GM12875 (cell line): ENCODE results near the gene IKZF2.

Source experiments
- H3K4me3 ChIP-seq: one replicate; pipeline ENCODE4 v1.5.1; 2011; ENCODE audit warnings: low read depth, low read length, control low read depth
- TF ChIP-seq, protein P1 (sequence below): IDR thresholded peaks from 2 replicates; pipeline ENCODE4 v1.5.1; 2011; ENCODE audit warnings: low read depth, mild to moderate bottlenecking, control low read depth, inconsistent platforms, low read length, moderate library complexity, borderline replicate concordance; ENCODE audit not compliant: insufficient read depth

IKZF2 gene

DNA sequence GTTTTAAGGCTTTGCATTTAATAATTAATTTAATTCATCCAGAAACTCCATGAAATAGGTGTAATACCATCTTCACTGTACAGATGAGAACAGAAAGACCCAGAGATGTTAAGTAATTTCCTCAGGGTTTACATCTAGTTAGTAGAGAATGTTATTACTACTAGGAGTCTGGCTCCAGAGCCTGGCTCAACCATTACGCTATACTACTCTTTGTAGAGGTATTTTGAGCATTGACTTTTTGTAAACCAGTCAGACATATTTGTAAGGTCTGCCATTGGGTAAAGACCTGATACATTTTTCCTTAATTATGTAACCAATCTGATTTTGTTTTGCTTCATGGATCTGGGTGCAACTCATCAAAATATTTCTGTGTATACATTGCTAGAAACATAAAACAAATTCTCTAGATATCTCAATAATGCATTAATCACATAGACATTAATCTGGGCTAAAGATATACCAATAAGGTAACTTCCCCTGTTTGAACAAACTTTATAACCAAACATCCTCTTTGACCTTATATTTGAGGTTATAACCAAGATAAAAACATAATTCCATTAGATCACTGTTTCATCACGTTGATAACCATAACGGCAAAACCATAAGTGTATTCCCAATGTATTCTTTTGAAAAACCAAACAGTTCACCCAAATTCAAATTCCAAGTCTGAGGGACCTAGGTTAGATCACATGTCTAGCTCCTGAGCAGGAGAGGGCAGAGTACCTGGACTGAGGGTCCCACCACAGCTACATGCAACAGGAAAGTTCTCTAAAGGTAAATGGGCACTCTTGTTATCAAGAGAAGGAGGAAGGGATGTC, 135.0 kb downstream of the IKZF2 start:
- peak overlapping the region; percentile 32 for H3K4me3 ChIP-seq
- TF ChIP-seq, protein P1, sequence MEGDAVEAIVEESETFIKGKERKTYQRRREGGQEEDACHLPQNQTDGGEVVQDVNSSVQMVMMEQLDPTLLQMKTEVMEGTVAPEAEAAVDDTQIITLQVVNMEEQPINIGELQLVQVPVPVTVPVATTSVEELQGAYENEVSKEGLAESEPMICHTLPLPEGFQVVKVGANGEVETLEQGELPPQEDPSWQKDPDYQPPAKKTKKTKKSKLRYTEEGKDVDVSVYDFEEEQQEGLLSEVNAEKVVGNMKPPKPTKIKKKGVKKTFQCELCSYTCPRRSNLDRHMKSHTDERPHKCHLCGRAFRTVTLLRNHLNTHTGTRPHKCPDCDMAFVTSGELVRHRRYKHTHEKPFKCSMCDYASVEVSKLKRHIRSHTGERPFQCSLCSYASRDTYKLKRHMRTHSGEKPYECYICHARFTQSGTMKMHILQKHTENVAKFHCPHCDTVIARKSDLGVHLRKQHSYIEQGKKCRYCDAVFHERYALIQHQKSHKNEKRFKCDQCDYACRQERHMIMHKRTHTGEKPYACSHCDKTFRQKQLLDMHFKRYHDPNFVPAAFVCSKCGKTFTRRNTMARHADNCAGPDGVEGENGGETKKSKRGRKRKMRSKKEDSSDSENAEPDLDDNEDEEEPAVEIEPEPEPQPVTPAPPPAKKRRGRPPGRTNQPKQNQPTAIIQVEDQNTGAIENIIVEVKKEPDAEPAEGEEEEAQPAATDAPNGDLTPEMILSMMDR, result no peak

DNA sequence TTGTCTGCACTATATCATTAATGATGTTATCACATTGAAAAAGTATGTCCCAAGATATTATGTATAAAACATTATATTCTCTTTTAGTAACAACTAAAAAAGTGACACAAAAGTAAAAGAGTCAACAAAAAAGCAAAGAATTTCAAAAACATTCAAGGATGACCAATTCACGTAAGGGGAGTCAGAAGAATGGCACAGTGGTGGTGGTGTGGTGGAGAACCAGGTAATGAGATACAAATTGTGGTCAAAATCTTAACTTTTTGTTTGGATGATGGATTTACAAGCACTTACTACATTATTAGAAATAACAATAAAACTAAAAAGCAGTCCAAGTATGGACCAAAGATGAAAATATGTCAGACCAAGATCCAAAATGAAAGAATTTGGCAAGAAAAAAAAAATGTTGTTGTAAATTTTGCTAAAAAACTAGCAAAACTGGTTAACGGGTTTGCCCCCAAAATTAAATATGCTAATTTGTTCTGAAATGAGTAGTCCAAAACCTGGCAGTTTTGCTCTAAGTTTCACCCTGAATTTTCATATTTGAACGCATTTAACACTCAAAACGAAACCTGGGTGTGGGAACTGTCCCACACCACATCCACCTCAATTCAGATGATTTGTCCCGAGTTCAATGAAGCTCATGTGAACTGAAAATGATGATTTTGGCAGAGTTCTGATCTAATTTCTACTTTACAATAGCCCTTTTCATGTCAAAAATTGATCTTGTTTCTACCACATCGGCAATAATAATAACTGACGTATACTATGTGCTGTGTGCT, 135.8 kb downstream of the IKZF2 start:
- TF ChIP-seq, protein P1, result no peak
- no peak overlapping the region for H3K4me3 ChIP-seq

- no peak overlapping the region for H3K4me3 ChIP-seq
- TF ChIP-seq, protein P1, result no peak
Measured at GRCh38 chr2:213013979-213014378, 137.4 kb downstream of the IKZF2 start.

- no peak overlapping the region for H3K4me3 ChIP-seq
- TF ChIP-seq, protein P1, result no peak
Measured at GRCh38 chr2:213011505-213011904, 139.9 kb downstream of the IKZF2 start.

GRCh38 chr2:213010106-213010779, 141.2 kb downstream of the IKZF2 start:
- no peak overlapping the region for H3K4me3 ChIP-seq
- TF ChIP-seq, protein P1, result no peak

GRCh38 chr2:213007290-213007838, 144.0 kb downstream of the IKZF2 start:
- no peak overlapping the region for H3K4me3 ChIP-seq
- TF ChIP-seq, protein P1, result no peak
